Endothelial cell of umbilical vein (primary cell): ENCODE results near the gene EEF2K. TPM values are rescaled to one million over a fixed set of nuclear protein-coding genes. Genes with fewer than 3 reads are reported as not detected.
A peak's percentile ranks its signal among the peaks of the same experiment; 100 is the strongest.

ENCODE experiments used
- Bru-seq: library from RNA; stranded (reverse); fragments of 400-500 nt; gene quantifications from one replicate; lab custom pipeline; 2021; lab: Mats Ljungman, UMichigan
- BruChase-seq, 2 experiments: library from RNA; stranded (reverse); fragments of 400-500 nt; gene quantifications; one replicate each; lab custom pipeline; 2021; lab: Mats Ljungman, UMichigan
- BruUV-seq: library from RNA; stranded (reverse); fragments of 400-500 nt; replicated peaks from 2 replicates; lab custom pipeline; 2021; lab: Mats Ljungman, UMichigan
- CTCF ChIA-PET: fragments of 300-600, 350-600 bp; sonication (Branson Sonifier 250); formaldehyde crosslinking; loops from one replicate; lab custom pipeline; 2021; ENCODE audit warnings: antibody characterized with exemption, inconsistent platforms; lab: Charles Lee
- POLR2A ChIA-PET: fragments of 300-600, 350-600 bp; sonication (Branson Sonifier 250); formaldehyde crosslinking; loops from one replicate; lab custom pipeline; 2021; ENCODE audit warnings: antibody characterized with exemption, inconsistent platforms; lab: Charles Lee
- DNase-seq: peaks from one replicate; pipeline ENCODE4 v3.0.0-alpha.2; 2011; ENCODE audit warnings: low read depth, low spot score
- FAIRE-seq: peaks from 2 replicates; lab custom pipeline; 2011; peaks lifted over from hg19 to GRCh38; lab: Jason Lieb, UNC
- H2AFZ ChIP-seq: 2 replicates; pipeline ENCODE4 v1.6.0; 2012; ENCODE audit warnings: low read depth, low read length, control low read depth, inconsistent platforms
- H3K27ac ChIP-seq: 2 replicates; pipeline ENCODE4 v1.5.1; 2011; ENCODE audit warnings: low read depth, mild to moderate bottlenecking, control low read depth, low read length, moderate library complexity; ENCODE audit not compliant: insufficient read depth
- H3K27me3 ChIP-seq, 2 experiments: 2 replicates each; pipeline versions ENCODE4 v1.6.0 to v1.6.1; 2011; ENCODE audit warnings: low read length in 2 of 2, mixed read lengths in 1 of 2; ENCODE audit not compliant: control insufficient read depth in 2 of 2, insufficient read depth in 2 of 2
- H3K36me3 ChIP-seq, 2 experiments: 2 replicates in 1 of 2; 3 replicates in 1 of 2; pipeline ENCODE4 v1.5.1; 2011; ENCODE audit warnings: low read length in 2 of 2, mild to moderate bottlenecking in 1 of 2, moderate library complexity in 1 of 2; ENCODE audit not compliant: control insufficient read depth in 2 of 2, insufficient read depth in 2 of 2; ENCODE audit errors: extremely low read depth in 1 of 2
- H3K4me1 ChIP-seq: 3 replicates; pipeline ENCODE4 v1.5.1; 2011; ENCODE audit warnings: mild to moderate bottlenecking, low read length; ENCODE audit not compliant: control insufficient read depth, insufficient read depth; ENCODE audit errors: extremely low read depth
- H3K4me2 ChIP-seq: 2 replicates; pipeline ENCODE4 v1.6.1; 2011; ENCODE audit warnings: low read length, control low read depth, mixed read lengths; ENCODE audit not compliant: insufficient read depth
- H3K4me3 ChIP-seq, 3 experiments: fragments of 200-600 bp in 1 of 3; sonication (generic), shearing (Covaris generic) in 1 of 3; replicated peaks in 1 of 3; 2 replicates each; pipeline ENCODE4 v1.5.1; 2011 to 2016; ENCODE audit warnings: control low read depth in 3 of 3, low read length in 3 of 3, mild to moderate bottlenecking in 2 of 3, inconsistent platforms in 1 of 3, low read depth in 1 of 3, moderate library complexity in 1 of 3; ENCODE audit not compliant: insufficient read depth in 1 of 3
- H3K79me2 ChIP-seq: 2 replicates; pipeline ENCODE4 v1.6.0; 2012; ENCODE audit warnings: low read length, inconsistent platforms; ENCODE audit not compliant: control insufficient read depth, insufficient read depth
- H3K9ac ChIP-seq: replicated peaks from 2 replicates; pipeline ENCODE3; 2011; ENCODE audit warnings: low read length, control low read depth; ENCODE audit not compliant: insufficient read depth; ENCODE audit errors: extremely low read depth
- H3K9me1 ChIP-seq: replicated peaks from 3 replicates; pipeline ENCODE4 v1.6.0; 2011; ENCODE audit warnings: mild to moderate bottlenecking, low read length; ENCODE audit not compliant: control insufficient read depth, insufficient read depth; ENCODE audit errors: extremely low read depth
- H3K9me3 ChIP-seq: replicated peaks from 2 replicates; pipeline ENCODE4 v1.5.1; 2012; ENCODE audit warnings: low read length, inconsistent platforms; ENCODE audit not compliant: control insufficient read depth, insufficient read depth
- H4K20me1 ChIP-seq: replicated peaks from 2 replicates; pipeline ENCODE3; 2011; ENCODE audit warnings: mild to moderate bottlenecking, low read length; ENCODE audit not compliant: control insufficient read depth, insufficient read depth; ENCODE audit errors: extremely low read depth
- EZH2 ChIP-seq: IDR thresholded peaks from 2 replicates; pipeline ENCODE4 v1.6.1; 2012; ENCODE audit warnings: borderline replicate concordance, low read depth, mild to moderate bottlenecking, moderate library complexity, low read length, inconsistent platforms; ENCODE audit not compliant: severe bottlenecking
- FOS ChIP-seq: IDR thresholded peaks from 2 replicates; pipeline ENCODE4 v1.6.1; 2011; ENCODE audit warnings: mild to moderate bottlenecking, low read length, moderate library complexity, borderline replicate concordance; ENCODE audit not compliant: insufficient read depth
- GATA2 ChIP-seq: IDR thresholded peaks from 2 replicates; pipeline ENCODE4 v1.7.0; 2011; ENCODE audit warnings: low read depth, mild to moderate bottlenecking, moderate library complexity, mixed read lengths, low read length; ENCODE audit not compliant: insufficient read length, insufficient read depth
- JUN ChIP-seq: IDR thresholded peaks from 2 replicates; pipeline ENCODE4 v1.6.1; 2011; ENCODE audit warnings: borderline replicate concordance, low read depth; ENCODE audit not compliant: insufficient read length, insufficient read depth
- MYC ChIP-seq: IDR thresholded peaks from one replicate; pipeline ENCODE4 v1.6.1; 2011; ENCODE audit warnings: mild to moderate bottlenecking, low read depth, low read length
- POLR2A ChIP-seq: IDR thresholded peaks from 2 replicates; pipeline ENCODE4 v1.6.1; 2012; ENCODE audit warnings: low read depth, mild to moderate bottlenecking, control low read depth, low read length
- POLR2AphosphoS5 ChIP-seq: IDR thresholded peaks from 2 replicates; pipeline ENCODE4 v1.6.1; 2012; ENCODE audit warnings: low read depth, mild to moderate bottlenecking, control low read depth, low read length, moderate library complexity; ENCODE audit not compliant: insufficient read depth
- dilution Hi-C: fragments of 300-500 bp; cut with MboI; formaldehyde crosslinking; loops from one replicate; pipeline ENCODE4 v1.15.0; 2019; ENCODE audit warnings: low sequenced_read_pairs; ENCODE audit not compliant: extremely low pct_ligation_motif_present
- intact Hi-C: fragments of 100-400 bp; cut with micrococcal nuclease; formaldehyde crosslinking; loops from one replicate; pipeline ENCODE4 v1.10.0; 2022
- long read RNA-seq: library from polyadenylated mRNA; stranded (forward); transcript quantifications from one replicate; pipeline ENCODE4 v2.0.0, GENCODE V29; 2021
- polyA minus RNA-seq, 3 experiments: library from RNA; depleted of rRNA, polyadenylated mRNA; stranded (reverse); fragments of >200 nt; gene quantifications; 1 replicate in 1 of 3; 2 replicates in 2 of 3; pipeline ENCODE4 v1.2.3, GENCODE V29; 2011
- polyA plus RNA-seq, 4 experiments: library from polyadenylated mRNA; depleted of rRNA in 3 of 4; stranded (reverse) in 3 of 4; unstranded in 1 of 4; fragments of >200 nt; gene quantifications; 2 replicates each; pipeline versions ENCODE4 v1.2.1 to v1.2.3, GENCODE V29; 2011 to 2012; ENCODE audit warnings: missing spikeins in 1 of 4
- total RNA-seq: library from RNA; stranded (reverse); gene quantifications from 2 replicates; pipeline ENCODE4 v1.2.3, GENCODE V29; 2021
- TF ChIP-seq, protein P1 (sequence below): IDR thresholded peaks from 2 replicates; pipeline ENCODE4 v1.6.1; 2011; ENCODE audit not compliant: insufficient read depth, insufficient read length
- TF ChIP-seq, protein P2 (sequence below), 2 donors: IDR thresholded peaks; 1 replicate in 1 of 2; 2 replicates in 1 of 2; pipeline ENCODE4 v1.5.1; 2011; ENCODE audit warnings: low read length in 2 of 2, mild to moderate bottlenecking in 2 of 2, moderate library complexity in 2 of 2, control low read depth in 1 of 2, inconsistent platforms in 1 of 2, low read depth in 1 of 2; ENCODE audit not compliant: insufficient read depth in 1 of 2; ENCODE audit errors: extremely low read depth in 1 of 2

EEF2K gene
- total RNA-seq, result 44.1 and 48.6 TPM in 2 replicates
- 16.0 and 18.4 TPM in 2 replicates for polyA plus RNA-seq
- polyA plus RNA-seq (2011; cell fraction: cytosol; rRNA removed), result 19.7 and 20.7 TPM in 2 replicates
- 58.3 and 61.0 TPM in 2 replicates for polyA plus RNA-seq (2011; cell fraction: nucleus; rRNA removed)
- polyA plus RNA-seq (2012), result 13.6 and 15.5 TPM in 2 replicates
- polyA minus RNA-seq, result 39.5 and 48.7 TPM in 2 replicates
- 14.5 TPM for polyA minus RNA-seq (2011; cell fraction: cytosol; rRNA and poly(A)+ RNA removed)
- polyA minus RNA-seq (2011; cell fraction: nucleus; rRNA and poly(A)+ RNA removed), result 22.4 and 29.9 TPM in 2 replicates
- percentile 73 among the genes with signal in this experiment for Bru-seq, nascent RNA
- percentile 76 among the genes with signal in this experiment for BruChase-seq, experiment 1, labeled RNA remaining after a 6-hour chase
- BruChase-seq, experiment 2, labeled RNA remaining after a 2-hour chase, result percentile 74 among the genes with signal in this experiment
- long read RNA-seq, full-length matches to known transcripts, result 7 of 36 reads
- long read RNA-seq, partial matches to known transcripts, result 1 of 36 reads
- long read RNA-seq, other reads (novel, unspliced or antisense), result 28 of 36 reads

- ChIA-PET CTCF (interaction anchor here (0.6 to 2.3 kb wide), 12 partner anchors 9 to 91 kb away, joined by 3 to 16 read pairs (median 4); partner anchors contain the start of gene POLR3E), POLR2A (interaction anchor here (0.5 to 1.0 kb wide), 3 partner anchors 14 to 414 kb away, joined by 3 to 8 read pairs (median 3); no protein-coding TSS in a partner anchor)
- H3K9me3 ChIP-seq, result no peaks in the 10 kb centered on the region
- no peaks in the 10 kb centered on the region for H3K27me3 ChIP-seq
- peak within 1 kb of the TSS; percentile 70 to 88 (median 79) for H3K4me3 ChIP-seq
- H3K79me2 ChIP-seq, result peaks cover 44% of the 10 kb centered on the region
- no peaks in the 10 kb centered on the region for H3K9me1 ChIP-seq
- FAIRE-seq (peak; percentile 99), DNase-seq (peak; percentile 95)
- no peaks in the 10 kb centered on the region for H4K20me1 ChIP-seq
- peaks cover 16% of the 10 kb centered on the region for H3K4me1 ChIP-seq
- no TSS peak for BruUV-seq
- H3K9ac ChIP-seq, result peak within 1 kb of the TSS; percentile 81
- dilution Hi-C loops, result no loop called here
- intact Hi-C loops, result loop anchor here (1.0 kb wide), 3 partner anchors 11 to 91 kb away; partner anchors contain the start of gene POLR3E
- TF ChIP-seq, protein P1, sequence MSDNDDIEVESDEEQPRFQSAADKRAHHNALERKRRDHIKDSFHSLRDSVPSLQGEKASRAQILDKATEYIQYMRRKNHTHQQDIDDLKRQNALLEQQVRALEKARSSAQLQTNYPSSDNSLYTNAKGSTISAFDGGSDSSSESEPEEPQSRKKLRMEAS, result peak; percentile 76
- TF ChIP-seq MYC (peak; percentile 11), POLR2A (peak; percentile 68), FOS (no peak), POLR2AphosphoS5 (peak; percentile 98), JUN (no peak), GATA2 (no peak), EZH2 (no peak)
- TF ChIP-seq, protein P2, sequence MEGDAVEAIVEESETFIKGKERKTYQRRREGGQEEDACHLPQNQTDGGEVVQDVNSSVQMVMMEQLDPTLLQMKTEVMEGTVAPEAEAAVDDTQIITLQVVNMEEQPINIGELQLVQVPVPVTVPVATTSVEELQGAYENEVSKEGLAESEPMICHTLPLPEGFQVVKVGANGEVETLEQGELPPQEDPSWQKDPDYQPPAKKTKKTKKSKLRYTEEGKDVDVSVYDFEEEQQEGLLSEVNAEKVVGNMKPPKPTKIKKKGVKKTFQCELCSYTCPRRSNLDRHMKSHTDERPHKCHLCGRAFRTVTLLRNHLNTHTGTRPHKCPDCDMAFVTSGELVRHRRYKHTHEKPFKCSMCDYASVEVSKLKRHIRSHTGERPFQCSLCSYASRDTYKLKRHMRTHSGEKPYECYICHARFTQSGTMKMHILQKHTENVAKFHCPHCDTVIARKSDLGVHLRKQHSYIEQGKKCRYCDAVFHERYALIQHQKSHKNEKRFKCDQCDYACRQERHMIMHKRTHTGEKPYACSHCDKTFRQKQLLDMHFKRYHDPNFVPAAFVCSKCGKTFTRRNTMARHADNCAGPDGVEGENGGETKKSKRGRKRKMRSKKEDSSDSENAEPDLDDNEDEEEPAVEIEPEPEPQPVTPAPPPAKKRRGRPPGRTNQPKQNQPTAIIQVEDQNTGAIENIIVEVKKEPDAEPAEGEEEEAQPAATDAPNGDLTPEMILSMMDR (IDR thresholded peaks at IDR 0.05; ENCODE audit: extremely low read depth in 1 of 2, insufficient read depth in 1 of 2, low read depth in 1 of 2, low read length in 2 of 2), result peak; percentile 66 to 81
- no peaks in the 10 kb centered on the region for H3K36me3 ChIP-seq
- H2AFZ ChIP-seq, result peak within 1 kb of the TSS; percentile 79
- peak within 1 kb of the TSS; percentile 72 for H3K4me2 ChIP-seq
- peak within 1 kb of the TSS; percentile 85 for H3K27ac ChIP-seq
Observed at GRCh38 chr16:22206013-22206841, at the start of gene EEF2K. TSS of gene EEF2K (plus strand) at chr16:22206278. CDS start at chr16:22225730, 19,452 bp downstream.
